Tibial artery (tissue), 4 donors: Measurements from ENCODE around the gene SPATA20.

Experiments
- DNase-seq, 2 donors: peaks; one replicate each; pipeline ENCODE4 v3.0.0-alpha.2; 2019
- H3K27ac ChIP-seq, 2 donors: fragments of 200-600 bp; sonication (generic) in 1 of 2; 1 replicate in 1 of 2; 2 replicates in 1 of 2; pipeline ENCODE4 v1.5.1; 2018 to 2019; ENCODE audit warnings: mild to moderate bottlenecking in 1 of 2
- H3K27me3 ChIP-seq, 2 donors: fragments of 200-600 bp; sonication (generic) in 1 of 2; one replicate each; pipeline versions ENCODE4 v1.5.1 to v1.6.0; 2016 to 2019
- H3K36me3 ChIP-seq, 3 donors: fragments of 200-600 bp; sonication (generic) in 2 of 3; one replicate each; pipeline ENCODE4 v1.5.1; 2016 to 2019; ENCODE audit warnings: mild to moderate bottlenecking in 2 of 3
- H3K4me1 ChIP-seq, 4 donors: fragments of 200-600 bp; sonication (generic) in 2 of 4; 1 replicate in 3 of 4; 2 replicates in 1 of 4; pipeline ENCODE4 v1.5.1; 2016 to 2019
- H3K4me3 ChIP-seq, 2 donors: fragments of 200-600 bp; sonication (generic) in 1 of 2; 1 replicate in 1 of 2; 2 replicates in 1 of 2; pipeline ENCODE4 v1.5.1; 2018 to 2019; ENCODE audit warnings: mild to moderate bottlenecking in 2 of 2
- H3K9me3 ChIP-seq, 3 donors: fragments of 200-600 bp; sonication (generic) in 1 of 3; one replicate each; pipeline ENCODE4 v1.5.1; 2016 to 2019
- intact Hi-C: fragments of 100-400 bp; cut with DNase I; formaldehyde crosslinking; loops from one replicate; pipeline ENCODE4 v1.15.0; 2023; ENCODE audit warnings: low total_unique reads
- TF ChIP-seq, protein P1 (sequence below), 2 experiments: fragments of 200-600 bp in 1 of 2; fragments of 450-650 bp in 1 of 2; IDR thresholded peaks; one replicate each; pipeline ENCODE4 v1.5.1; 2017 to 2019; ENCODE audit warnings: antibody characterized with exemption in 2 of 2, mild to moderate bottlenecking in 1 of 2, moderate library complexity in 1 of 2

Gene SPATA20

DNA sequence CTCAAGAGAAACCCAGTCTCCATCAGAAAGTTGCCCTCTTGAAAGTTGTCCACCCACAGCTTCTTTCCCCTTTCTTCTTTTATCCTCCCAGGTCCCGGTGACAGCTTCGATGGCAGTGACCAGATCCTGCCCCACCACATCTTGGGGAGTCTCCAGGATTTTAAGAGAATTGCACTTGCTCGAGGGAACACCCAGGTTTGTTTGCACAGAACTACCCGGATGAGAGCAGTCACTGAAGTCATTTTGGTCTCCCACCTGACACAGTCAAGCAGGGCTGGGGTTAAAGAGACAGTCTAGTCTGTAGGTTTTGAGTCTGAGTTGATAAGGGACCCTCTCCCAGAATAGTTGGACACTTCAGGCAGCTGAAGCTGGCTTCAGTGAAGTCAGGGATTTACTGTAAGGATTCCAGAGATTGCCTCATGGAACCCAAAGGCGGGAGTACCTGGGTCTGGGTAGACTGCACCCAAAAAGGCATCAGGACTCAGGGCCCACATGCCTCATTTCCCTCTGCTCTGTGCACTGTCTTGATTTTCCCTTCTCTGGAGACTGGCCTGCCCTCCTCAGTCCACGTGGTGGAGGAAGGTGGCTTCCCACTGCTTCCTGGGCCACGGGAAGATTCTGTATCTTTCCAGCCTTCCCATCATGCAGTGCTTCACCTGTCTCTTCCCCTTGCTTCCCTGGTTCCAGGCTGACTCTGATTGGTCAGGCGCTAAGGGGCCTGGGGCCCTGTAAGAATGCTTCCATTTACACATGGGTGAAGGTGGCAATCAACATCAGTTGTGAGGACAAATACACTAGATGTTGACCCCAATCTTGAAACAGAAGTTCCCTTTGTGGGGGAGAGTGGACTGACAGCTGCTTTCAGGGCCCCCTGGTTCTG is 29.2 kb upstream of the SPATA20 start:
- intact Hi-C loops, result no loop called here

DNA sequence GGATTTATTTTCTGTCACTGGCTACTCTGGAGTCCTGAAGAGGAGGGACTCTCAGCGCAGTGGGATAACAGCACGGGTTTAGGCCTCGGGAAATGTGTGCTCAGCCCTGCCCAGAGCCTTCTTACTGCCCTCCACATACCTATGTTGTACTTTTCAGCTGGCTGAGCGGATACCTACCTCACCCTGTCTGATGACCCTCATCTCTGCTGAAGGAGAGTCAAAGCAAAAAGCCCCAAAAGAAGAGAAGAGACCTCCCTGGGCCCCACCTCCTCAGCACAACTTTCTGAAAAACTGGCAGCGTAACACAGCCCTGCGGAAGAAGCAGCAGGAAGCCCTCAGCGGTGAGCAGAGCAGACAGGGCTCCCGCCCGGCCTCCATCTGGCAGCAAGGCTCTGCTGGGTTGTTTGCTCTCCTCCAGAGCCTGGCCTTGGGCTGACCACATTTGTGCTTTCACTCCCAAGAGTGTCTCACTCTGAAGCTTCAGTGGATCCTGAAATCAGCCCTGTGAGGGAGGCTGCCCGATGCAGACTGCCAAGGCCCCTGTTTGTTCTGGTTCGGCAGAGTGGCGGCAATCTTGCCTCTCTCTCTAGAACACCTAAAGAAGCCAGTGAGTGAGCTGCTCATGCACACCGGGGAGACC is 28.5 kb upstream of the SPATA20 start:
- intact Hi-C loops, result no loop called here
- Histone ChIP-seq H3K4me3 (no peak overlapping the region), H3K36me3 (no peaks in the 10 kb centered on the region), H3K27me3 (no peaks in the 10 kb centered on the region), H3K9me3 (no peaks in the 10 kb centered on the region), H3K27ac (no peak overlapping the region), H3K4me1 (peaks cover 0 to 6% (median 0%) of the 10 kb centered on the region in 4 donors)
- TF ChIP-seq, protein P1, sequence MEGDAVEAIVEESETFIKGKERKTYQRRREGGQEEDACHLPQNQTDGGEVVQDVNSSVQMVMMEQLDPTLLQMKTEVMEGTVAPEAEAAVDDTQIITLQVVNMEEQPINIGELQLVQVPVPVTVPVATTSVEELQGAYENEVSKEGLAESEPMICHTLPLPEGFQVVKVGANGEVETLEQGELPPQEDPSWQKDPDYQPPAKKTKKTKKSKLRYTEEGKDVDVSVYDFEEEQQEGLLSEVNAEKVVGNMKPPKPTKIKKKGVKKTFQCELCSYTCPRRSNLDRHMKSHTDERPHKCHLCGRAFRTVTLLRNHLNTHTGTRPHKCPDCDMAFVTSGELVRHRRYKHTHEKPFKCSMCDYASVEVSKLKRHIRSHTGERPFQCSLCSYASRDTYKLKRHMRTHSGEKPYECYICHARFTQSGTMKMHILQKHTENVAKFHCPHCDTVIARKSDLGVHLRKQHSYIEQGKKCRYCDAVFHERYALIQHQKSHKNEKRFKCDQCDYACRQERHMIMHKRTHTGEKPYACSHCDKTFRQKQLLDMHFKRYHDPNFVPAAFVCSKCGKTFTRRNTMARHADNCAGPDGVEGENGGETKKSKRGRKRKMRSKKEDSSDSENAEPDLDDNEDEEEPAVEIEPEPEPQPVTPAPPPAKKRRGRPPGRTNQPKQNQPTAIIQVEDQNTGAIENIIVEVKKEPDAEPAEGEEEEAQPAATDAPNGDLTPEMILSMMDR (IDR thresholded peaks at IDR 0.05), result no peak
- no peak for DNase-seq

More for the DNA sequence above, 29.2 kb upstream of the SPATA20 start:
- Histone ChIP-seq H3K36me3 (no peaks in the 10 kb centered on the region), H3K9me3 (no peaks in the 10 kb centered on the region), H3K4me1 (peaks cover 0 to 6% (median 0%) of the 10 kb centered on the region in 4 donors), H3K27ac (no peak overlapping the region), H3K27me3 (no peaks in the 10 kb centered on the region), H3K4me3 (no peak overlapping the region)
- TF ChIP-seq, protein P1 (IDR thresholded peaks at IDR 0.05), result no peak
- no peak for DNase-seq

DNA sequence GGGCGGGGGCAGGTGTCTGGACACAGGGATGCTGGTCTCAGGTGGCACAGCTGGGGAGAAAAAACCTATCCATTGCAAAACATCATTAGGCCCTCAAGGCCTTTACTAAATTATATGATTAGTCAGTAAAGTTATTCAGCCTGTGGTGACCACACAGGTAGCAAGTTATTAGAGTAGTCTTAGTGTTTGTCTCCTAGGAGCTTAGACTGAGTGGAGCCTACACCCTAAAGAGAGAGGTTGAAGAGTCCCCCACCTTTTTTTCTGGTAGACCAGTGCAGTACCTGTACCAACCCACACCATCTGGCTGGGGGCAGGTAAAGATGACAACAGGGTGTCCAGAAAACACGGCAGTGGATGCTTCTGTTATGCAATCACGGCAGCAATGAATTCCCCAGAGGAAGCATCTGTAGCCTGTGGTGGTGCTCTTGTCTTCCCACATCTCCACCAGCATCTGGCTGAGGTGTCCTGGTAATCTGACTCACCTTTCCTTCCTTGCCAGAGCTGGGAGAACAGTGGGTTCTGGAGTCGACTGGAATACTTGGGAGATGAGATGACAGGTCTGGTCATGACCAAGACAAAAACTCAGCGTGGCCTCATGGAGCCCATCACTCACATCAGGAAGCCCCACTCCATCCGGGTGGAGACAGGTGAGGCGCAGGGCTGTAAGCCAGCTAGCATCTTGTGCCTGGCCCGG is 27.7 kb upstream of the SPATA20 start:
- intact Hi-C loops, result no loop called here
- TF ChIP-seq, protein P1 (IDR thresholded peaks at IDR 0.05), result no peak
- Histone ChIP-seq H3K27me3 (no peaks in the 10 kb centered on the region), H3K9me3 (no peaks in the 10 kb centered on the region), H3K4me1 (peaks cover 0 to 6% (median 0%) of the 10 kb centered on the region in 4 donors), H3K27ac (no peak overlapping the region), H3K36me3 (no peaks in the 10 kb centered on the region), H3K4me3 (no peak overlapping the region)
- no peak for DNase-seq

DNA sequence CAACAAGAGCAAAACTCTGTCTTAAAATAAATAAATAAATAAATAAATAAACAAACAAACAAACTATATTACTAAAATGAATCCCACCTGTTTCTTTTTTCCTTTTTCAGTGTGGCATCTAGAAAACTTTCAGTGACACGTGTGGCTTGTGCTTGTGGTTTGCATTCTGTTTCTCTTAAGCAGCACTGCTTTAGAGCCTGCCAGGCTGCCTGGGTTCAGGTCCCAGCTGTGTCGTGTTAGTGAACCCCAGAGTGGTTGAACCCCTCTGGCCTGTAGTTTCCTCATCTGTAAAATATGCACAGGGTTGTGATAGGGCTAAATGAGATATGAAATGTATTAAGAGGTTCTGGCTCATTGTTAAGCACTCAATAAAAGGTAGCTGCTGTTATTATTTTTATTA is 26.5 kb upstream of the SPATA20 start:
- no peak for DNase-seq
- H3K27ac ChIP-seq, result no peak overlapping the region
- no peaks in the 10 kb centered on the region for H3K4me1 ChIP-seq
- TF ChIP-seq, protein P1 (IDR thresholded peaks at IDR 0.05), result no peak
- intact Hi-C loops, result no loop called here
- no peaks in the 10 kb centered on the region for H3K9me3 ChIP-seq
- no peaks in the 10 kb centered on the region for H3K36me3 ChIP-seq
- no peaks in the 10 kb centered on the region for H3K27me3 ChIP-seq
- no peak overlapping the region for H3K4me3 ChIP-seq

DNA sequence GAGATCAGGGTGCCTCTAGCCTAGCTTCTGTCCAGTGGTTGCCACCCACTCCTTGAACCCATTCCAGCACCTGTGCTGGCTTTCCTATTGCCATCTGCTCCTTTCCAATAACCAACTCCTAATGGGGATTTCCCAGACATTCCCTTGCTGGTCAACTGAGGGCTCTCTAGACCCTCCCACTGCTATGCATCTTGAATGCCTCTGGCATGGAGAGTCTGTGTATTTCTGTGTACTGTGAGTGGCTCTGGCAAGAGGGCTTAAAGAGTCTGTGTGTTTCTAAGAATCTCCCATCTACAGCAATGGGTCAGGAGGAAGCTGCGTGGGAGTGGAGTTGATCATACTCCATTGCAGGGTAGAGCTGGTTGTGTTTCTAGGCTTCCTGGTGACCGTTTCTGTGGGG is 25.5 kb upstream of the SPATA20 start:
- H3K9me3 ChIP-seq, result no peaks in the 10 kb centered on the region
- no peak overlapping the region for H3K4me3 ChIP-seq
- intact Hi-C loops, result no loop called here
- no peaks in the 10 kb centered on the region for H3K36me3 ChIP-seq
- TF ChIP-seq, protein P1 (IDR thresholded peaks at IDR 0.05), result no peak
- no peak overlapping the region for H3K27ac ChIP-seq
- no peak for DNase-seq
- H3K27me3 ChIP-seq, result no peaks in the 10 kb centered on the region
- no peaks in the 10 kb centered on the region for H3K4me1 ChIP-seq
